HL-60/S4 (cell line): ENCODE results near the gene PBX3.

Source experiments
- in situ Hi-C: fragments of 300-500 bp; cut with MboI; formaldehyde crosslinking; loops from 2 replicates; pipeline ENCODE4 v1.14.3; 2022; ENCODE audit warnings: low sequenced_read_pairs

PBX3 gene

DNA sequence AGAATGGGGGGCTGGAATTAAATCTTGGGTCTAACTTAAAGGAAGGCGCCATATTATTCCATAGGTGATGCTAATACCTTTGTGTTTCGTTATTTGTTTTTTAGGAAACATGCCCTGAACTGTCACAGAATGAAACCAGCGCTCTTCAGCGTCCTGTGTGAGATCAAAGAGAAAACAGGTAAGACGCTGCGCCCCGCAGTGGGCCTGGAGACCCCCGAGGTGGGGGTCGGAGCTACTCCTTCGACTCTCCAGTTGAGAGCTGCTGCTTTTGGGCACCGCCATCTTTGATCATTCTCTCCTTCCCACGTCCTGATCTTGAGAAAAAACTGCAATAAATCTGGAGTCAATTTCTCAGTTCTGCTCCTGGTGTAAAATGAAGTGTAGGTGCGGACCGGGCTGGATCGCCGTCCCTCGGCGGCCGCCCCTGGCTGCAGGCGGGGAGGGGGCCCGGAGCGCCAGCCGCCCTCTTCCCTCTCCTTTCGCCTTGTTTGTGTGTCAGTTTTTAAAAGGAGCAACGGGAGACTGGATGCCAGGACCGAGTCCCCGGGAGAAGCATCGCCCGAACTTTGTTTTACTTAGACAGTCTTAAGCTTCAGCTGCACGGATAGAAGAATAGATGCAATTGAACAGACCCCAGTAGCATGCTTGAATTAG is 1.4 kb downstream of the PBX3 start:
- in situ Hi-C loops: no loop called here

- in situ Hi-C loops: no loop called here
Measured at GRCh38 chr9:125749287-125749935, 2.2 kb downstream of the PBX3 start.

DNA sequence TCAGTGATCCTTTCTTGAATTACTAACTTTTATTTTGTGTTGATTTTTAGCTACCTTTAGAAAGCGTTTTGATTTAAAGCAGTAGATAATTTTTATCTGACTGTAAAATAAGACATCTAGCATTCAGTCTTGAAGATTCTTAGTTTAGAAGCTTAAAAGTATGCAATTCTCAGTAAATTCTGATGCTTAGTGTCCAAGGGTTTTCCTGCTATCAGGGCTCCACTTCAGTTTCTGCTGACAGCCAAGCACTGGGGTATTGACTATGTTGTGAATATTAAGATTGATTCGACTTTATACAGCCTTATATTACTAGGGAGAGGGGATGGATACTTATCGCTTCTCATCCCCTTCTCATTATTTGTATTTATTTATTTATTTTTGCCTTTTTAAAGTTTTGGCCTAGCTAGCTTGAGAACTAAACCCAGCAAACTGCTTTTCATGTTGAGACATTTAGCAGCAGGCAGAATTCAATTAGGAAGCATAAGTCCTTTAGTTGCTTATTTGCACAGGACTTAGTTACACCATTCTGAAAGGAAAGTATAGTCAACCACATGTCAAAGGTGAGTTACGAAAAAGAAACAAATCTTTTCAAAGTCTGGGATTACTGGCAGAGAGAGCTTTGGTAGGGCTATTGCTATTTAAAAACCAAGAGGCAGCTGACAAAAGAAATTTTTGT is 2.9 kb downstream of the PBX3 start:
- in situ Hi-C loops: no loop called here

GRCh38 chr9:125750627-125751011 is 3.4 kb downstream of the PBX3 start:
- in situ Hi-C loops: no loop called here

GRCh38 chr9:125752070-125752628 is 5.0 kb downstream of the PBX3 start:
- in situ Hi-C loops: no loop called here

GRCh38 chr9:125754096-125754495 is 6.9 kb downstream of the PBX3 start:
- in situ Hi-C loops: no loop called here

DNA sequence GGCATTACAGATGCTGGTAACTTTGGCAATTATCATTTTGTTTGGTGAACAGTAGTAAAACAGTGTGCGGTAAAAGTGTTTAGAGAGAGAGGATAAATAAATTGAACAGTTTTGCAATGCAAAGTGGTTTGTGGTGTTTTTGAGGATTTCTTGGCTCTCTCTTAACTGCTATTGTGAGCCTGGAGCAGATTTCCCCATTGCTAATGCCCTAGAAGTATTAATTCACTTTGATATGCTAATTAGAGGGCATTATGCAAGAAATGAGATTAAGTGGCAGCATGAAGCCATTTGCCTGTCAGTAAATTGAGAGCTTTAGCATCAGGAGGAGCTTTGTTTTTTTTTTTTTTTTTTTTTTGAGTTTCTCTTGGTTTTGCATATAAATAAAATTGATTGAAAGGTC is 8.2 kb downstream of the PBX3 start:
- in situ Hi-C loops: no loop called here

DNA sequence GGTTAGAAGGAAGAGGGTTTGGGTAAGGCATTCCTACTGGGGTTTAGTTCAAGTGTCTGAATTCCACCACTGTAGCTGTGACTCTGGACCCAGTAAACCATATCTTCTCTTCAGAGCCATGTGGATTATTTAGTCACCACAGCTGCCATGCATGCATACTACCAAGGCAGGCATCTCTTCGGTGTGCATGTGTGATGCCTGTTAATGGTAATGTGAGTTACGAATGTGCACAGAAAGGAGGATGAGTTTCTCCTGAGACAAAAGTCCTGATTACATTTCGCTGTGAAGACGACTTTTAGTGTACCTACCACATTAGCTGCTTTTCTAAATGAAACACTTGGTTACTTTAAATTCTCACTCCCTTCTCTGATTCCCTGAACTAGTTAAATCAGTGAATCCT is 9.3 kb downstream of the PBX3 start:
- in situ Hi-C loops: no loop called here

DNA sequence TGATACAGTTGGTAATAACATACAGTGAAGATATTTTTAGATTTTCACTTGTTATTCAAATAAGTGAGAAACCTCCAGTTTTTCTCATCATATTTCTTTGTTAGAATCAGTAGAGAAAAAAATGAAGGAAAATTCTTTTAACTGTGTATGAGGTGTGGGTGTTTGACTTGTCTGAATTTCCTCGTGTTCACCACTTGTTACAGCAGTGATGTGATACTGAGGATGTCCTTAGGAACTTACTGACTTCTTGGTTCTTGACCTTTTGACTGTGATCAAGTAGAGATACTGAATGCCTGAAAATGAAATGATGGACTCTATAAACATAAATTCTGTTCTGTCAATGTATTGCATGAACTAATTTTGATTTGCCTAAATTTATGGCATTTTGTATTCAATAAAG is 10.7 kb downstream of the PBX3 start:
- in situ Hi-C loops: no loop called here

- in situ Hi-C loops: no loop called here
Measured at GRCh38 chr9:125758986-125759763, 12.0 kb downstream of the PBX3 start.

GRCh38 chr9:125759764-125760129 is 12.6 kb downstream of the PBX3 start:
- in situ Hi-C loops: no loop called here

DNA sequence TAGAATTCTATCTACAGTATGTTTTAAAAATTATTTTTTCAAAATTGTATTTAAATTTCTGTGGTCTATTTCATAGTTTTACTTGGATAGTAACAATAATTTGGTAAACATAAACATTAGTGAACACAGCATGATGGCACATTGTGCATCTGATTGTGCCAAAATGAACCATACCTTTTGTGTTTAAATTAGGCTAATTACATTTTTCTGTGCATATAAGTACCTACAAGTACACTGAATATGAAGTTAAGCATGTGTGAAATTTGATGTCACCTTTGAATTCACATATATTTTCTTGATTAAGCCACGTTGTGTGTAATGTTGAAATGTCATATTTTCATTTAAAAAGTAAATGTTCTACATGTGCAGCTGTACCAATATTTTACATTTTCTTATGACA is 13.4 kb downstream of the PBX3 start:
- in situ Hi-C loops: no loop called here

DNA sequence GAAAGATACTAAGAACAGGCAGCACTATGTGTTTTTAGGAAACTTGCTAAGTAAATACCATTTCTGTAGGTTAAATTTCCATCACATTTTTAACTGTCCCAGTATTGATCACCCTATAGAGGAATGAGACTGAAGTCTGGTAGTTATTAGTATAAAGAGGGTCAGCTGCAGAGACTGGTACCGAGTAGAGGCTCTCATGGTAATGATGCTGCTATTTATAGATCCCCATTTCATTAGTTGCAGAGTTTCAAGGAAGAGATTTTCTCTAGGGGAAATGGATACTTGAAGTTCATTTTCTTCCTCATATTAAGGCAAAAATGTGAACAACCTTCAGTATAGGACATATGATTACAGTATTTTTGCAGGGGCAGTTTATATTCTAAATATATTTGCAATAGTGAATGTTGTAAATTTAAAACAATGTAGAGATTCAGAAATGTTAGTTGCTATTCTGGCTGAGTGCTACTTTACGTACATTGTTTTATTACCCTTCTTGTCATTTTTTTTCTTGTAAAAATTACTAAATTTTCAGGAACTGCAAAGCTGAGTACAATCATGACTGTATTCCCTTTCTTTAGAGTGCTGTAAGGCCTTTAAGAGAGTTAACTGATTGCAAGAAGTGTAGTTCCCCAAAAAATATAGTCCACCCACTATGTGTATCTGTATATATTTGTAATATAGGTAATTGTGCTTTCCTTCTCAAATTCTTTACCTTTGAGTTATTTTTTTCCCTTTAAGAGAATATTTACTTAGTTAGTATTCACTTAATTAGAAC is 14.7 kb downstream of the PBX3 start:
- in situ Hi-C loops: no loop called here

DNA sequence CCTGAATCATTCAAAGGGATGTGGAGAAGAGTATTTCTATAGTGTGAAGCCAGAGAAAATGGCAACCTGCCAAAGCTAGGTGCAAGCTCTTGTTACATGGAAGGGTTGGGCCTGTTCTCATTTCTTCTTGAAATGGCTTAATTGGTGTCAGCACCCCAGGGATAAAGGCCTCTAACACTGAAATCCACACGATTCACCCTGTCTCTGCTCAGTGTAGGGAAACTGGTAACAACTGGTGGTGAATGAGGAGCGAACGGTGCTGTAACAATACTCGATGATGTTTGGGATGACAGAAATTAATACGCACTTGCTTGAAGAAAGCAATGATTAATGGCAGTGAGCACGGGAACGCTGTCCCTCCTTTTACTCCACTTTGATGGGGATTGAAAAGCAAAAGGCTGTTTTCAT is 16.2 kb downstream of the PBX3 start:
- in situ Hi-C loops: no loop called here

DNA sequence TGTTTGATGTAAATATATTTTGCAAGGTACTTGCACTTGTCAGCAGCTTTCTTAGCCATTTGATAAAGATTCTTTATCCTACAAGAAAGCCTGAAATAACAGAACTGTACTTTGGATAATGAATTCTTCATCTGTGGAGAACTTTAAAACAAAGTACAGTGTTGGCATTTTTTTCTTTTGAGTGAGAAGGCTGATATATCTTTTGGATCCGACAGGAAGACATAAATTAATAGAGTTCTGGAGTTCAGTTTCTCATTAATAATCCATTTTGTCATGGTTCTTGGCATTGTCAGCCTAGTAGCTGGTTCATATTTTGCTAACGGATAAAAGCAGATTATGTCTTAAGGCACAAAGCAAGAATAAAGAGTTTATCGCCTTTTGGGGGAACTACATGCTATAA is 17.0 kb downstream of the PBX3 start:
- in situ Hi-C loops: no loop called here

DNA sequence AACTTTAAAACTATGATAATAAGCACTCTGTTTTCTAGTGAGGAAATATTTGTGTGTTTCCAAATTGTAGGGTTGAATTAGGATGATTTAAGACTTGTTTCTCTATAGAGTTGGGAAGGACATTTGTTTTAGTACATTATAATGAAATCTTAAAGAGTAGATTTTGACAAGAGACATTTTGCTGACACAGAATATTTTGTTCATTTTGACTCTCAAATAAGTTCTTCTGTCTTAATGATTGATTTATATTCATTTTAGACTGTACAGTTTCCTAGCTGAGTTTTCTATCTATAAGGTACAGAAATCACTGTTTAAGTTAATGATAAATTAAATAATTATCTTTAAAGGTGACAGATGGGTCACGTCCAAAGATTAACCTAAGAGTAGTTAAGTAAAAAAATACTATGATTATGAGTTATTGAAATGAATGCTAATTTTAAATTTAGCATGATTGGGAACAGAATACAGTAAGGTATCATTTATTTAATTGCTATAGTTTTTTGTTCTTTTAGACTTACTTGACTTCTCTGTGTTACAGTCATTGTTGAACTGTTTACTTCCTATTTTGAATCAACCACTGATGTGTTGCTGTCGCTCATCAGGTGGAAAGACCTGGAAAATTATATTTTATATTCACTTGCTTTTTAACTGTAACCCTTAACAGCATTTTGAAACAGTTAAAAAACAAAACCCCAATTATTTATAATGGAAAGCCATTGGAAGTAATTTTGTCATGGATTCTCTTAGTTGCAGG is 19.5 kb downstream of the PBX3 start:
- in situ Hi-C loops: no loop called here

DNA sequence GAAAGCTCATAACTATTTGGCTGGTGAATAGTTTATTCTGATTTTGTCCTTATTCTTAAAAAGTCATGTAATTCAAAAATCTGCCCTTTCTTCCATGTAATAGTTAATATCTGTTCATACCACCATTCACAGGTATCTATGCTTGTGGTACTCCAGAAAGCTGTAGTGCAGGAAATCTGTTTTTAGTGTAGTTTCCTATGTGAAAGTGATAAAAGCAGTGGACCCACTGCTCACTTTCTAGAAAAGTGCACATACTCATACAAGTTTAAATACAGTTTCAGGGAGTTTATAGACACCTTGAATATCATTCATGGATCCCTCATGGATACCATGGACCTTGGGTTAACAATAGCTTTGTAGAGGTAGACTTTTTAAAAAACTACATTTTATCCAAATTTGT is 20.2 kb downstream of the PBX3 start:
- in situ Hi-C loops: no loop called here

DNA sequence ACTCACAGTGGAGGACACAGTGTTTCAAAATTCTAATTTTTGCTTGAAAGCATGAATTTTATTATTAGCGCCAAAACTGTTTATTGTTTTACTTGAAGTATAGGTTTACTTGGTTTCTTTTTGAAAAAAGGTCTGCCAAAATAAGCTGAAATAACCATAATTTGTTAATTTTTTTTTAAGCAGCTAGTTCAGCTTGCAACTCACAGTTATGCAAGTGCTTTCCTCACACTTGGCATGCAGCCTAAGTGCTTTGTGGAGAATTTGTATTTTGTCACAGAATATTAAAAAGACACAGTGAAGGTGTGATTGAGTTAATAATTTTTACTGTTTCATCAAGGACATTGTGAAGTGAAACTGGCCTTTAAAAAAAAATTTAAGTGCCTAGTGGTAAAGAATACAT is 21.6 kb downstream of the PBX3 start:
- in situ Hi-C loops: no loop called here

DNA sequence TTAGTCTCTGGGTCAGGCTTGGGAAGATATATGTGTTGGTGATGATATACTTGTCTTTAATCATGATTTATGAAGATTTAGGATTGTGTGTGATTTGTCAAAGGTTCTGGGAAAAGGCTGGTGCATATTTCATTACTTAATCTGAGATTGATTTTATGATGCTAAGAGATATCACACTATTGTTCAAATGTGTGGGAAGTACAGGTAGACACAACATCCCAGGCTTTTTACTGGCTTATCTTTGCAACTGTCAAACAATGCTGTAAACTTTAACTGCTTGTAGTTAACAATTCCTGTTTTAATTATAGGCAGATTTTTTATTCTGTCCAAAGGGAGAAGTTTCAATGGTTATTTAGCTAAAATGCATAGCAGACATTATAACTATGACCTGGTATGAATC is 23.9 kb downstream of the PBX3 start:
- in situ Hi-C loops: no loop called here

DNA sequence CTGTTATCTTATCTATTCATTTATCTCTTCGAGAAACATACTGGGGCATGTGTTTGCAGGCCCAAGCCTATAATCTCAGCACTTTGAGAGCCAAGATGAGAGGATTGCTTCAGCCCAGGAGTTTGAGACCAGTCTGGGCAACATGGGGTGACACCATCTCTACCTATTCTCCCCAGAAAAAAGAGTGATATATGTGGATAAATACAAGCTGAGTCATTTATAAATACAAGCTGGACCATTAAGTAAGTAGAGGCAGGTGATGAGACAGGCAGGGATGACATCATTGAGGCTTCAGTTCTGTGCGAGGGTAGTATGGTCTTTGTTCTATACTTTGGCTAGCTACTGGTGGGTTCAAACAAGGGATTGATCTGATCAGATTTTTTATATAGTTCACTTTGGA is 25.6 kb downstream of the PBX3 start:
- in situ Hi-C loops: no loop called here
